OCI-LY7 (cell line): ENCODE results near the gene LIMK2.

Source experiments
- CTCF ChIP-seq: fragments of 200-600 bp; sonication (generic); conservative IDR thresholded peaks from 2 replicates; pipeline ENCODE4 v1.5.1; 2014; ENCODE audit warnings: mild to moderate bottlenecking, antibody characterized with exemption, low read length, moderate library complexity, mixed read lengths
- EZH2phosphoT487 ChIP-seq: fragments of 200-600 bp; sonication (generic); IDR thresholded peaks from 2 replicates; pipeline ENCODE4 v1.6.1; 2018; ENCODE audit warnings: low read depth, borderline replicate concordance, mild to moderate bottlenecking, mixed run types, antibody characterized with exemption, low read length, moderate library complexity, mixed read lengths

GRCh38 chr22:31241200-31241599 lies 29.1 kb downstream of the LIMK2 start:
- TF ChIP-seq CTCF (no peak), EZH2phosphoT487 (no peak)
